Stimulated activated CD4-positive, alpha-beta T cell treated with anti-CD3 and anti-CD28 coated beads, TNF-alpha, amount 100 ng/mL, for 1 hour (primary cell): ENCODE results near the gene TBC1D8.

Source experiments
- DNase-seq, 3 donors: peaks; one replicate each; pipeline ENCODE4 v3.0.0-alpha.2; 2020; ENCODE audit warnings: low read depth in 3 of 3, low spot score in 1 of 3

Gene TBC1D8

DNA sequence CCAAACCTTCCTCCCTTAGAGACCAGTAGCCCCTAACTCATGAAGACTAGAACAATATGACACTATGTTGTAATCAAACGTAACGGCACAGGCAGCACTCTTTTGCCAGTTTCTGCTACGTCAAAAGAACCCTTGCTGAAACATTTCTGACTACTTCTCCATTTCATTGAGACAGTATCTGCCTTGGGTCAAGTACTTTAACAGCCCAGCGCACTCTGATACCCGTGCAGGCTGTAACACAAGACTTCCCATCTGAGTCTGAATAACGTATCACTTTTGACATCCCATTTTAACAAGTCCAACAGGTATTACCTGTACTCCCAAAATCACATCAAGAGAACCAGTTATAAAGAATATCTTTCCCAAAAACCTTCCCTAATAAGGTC, 38.4 kb downstream of the TBC1D8 start:
- DNase-seq = no peak

DNA sequence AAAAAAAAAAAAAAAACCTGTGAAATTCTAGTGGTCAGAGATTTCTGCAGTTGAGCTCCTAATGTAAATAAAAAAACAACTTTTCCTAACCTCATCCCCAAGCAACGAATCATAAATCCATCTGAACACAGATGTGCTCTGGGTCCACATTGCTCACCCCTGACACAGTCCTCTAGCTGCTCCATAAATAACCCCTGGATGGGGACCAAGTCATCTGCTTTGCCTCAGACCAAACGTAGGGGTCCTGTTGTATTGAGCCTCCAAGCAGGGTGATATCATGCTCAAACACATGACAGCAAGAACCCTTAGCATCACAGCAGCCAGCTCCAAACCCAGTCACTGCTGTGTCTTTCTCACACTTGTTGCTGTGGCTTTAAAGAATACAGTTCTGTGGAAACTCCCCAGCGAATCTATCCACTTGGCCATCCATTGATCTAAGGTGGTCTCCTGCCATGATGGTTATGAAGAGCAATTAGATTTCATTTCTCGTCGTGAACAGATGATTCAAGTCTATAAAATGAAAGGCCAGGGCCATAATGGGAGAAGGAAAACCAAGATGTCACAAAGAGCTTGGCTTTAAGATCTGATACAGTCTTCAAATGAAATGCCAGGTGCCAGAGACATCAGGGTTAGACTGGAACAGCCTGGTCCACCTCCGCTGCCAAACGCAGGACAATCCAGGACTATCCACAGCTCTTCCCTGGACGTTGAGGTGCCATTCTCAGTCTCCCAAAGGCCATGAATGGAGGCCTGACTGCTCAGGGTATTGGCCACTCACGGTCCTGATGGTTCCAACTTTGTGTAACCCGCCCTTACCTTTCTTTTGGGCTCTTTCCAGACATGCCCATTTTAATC, 39.0 kb downstream of the TBC1D8 start:
- no peak for DNase-seq

DNA sequence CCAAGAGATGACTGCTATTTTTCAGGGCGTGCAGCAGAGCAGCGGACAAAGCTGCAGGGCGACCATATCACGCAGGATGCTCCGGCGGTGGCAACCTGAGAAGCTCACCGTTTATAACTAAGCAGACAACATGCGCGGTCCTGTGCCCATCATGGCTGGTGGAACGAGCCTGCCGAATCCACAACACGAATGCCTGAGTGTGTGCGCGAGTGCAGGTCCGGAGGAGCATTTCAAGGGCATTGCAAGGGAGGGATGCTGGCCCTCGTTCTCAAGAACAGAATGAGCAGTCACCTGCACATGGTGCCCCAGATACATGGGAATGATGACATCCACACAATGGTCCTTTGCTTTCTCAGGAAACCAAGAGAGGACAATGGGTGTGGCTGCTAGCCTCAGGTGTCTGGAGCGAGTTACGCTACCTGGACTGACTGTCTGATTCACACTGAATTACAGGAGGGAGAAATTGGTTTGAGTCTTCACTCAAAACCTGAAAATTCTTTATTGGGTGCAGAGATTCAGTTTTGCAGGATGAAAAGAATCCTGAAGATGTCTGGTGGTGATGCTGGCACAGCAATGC, 39.8 kb downstream of the TBC1D8 start:
- DNase-seq = no peak

DNA sequence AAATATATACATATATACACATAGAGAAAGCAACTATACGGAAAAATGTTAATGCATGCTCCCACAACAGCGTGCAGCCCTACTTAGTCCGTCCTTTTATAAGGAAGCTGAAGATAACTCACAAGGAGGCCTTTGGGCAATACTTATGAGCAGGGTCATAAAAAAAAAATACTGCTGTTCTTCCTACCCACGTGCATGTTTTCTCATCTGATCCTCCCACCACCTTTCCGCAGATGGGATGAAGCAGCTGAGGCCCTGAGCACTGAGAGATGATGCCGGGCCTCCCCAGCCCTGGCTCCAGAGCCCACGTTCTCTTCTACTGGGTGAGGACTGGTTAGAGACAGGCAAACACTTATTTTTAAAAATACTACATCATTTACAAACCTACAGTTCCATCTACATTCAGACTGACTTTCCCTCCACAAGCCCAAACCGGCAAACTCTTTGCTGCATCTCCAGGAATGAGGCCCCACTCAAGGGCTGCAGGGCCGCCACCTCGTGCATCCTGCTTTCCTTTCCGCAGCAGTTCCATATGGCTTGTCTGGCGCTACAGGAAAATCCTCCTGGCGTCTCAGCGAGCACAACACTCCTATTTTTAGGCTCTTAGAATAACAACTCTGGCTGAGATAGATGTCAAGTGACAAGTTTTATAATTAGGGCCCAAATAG, 41.6 kb downstream of the TBC1D8 start:
- no peak for DNase-seq

DNA sequence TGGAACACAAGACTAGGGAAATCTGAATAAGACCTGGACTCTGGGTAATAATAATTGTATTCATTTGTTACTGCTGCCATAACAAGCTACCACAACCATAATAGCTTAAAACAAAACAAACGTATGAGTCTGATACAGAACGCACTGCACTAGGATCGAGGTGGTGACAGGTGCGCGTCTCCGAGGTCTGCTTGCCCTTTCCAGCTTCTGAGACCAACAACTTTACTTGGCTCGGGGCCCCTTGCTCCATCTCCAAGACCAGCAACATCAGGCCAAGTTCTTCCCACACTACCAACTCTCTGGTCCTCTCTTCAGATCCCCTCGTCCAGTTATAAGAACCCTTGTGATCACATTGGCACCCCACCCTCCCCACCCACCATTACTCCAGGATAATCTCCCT, 42.8 kb downstream of the TBC1D8 start:
- DNase-seq = no peak

DNA sequence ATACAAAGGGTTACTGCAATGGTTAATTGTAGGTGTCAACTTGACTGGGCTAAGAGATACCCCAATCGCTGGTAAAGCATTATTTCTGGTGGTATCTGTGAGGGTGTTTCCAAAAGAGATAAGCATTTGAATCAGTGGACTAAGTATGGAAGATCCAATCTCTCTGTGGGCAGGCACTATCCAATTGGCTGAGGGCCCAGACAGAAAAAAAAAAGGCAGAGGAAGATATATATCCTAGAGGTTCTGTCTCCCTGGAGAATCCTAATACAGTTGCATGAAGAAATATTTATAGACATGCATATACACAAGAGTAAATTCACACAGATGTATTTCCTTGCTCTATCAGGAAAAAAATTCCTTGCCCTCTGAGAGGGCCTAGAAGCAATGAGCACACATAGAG, 43.9 kb downstream of the TBC1D8 start:
- no peak for DNase-seq

DNA sequence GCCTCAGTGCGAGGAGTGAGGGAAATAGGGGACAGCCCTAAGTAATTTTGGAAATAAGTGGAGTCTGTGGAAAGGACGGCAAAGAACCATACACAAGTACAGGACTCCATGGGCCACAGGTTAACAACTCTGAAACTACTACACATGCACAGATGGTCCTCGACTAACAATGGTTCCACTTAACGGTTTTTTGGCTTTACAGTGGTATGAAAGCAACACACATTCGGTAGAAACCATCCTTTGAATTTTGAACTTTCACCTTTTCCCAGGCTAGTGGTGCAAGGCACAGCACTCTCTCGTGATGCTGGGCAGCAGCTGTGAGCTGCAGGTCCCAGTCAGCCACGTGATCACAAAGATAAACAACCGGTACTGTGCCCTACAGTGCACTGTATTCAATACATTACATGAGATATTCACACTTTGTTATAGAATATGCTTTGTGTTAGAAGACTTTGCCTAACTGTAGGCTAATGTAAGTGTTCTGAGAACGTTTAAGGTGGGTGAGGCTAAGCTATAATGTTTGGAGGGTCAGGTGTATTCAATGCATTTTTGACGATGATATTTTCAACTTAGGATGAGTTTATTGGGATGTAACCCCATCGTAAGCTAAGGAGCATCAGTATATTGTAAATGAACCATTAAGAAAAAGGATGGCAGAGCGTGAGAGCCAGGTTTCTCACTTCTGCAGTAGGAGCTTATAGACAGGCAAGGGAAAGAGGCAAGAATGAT, 44.6 kb downstream of the TBC1D8 start:
- DNase-seq = no peak

DNA sequence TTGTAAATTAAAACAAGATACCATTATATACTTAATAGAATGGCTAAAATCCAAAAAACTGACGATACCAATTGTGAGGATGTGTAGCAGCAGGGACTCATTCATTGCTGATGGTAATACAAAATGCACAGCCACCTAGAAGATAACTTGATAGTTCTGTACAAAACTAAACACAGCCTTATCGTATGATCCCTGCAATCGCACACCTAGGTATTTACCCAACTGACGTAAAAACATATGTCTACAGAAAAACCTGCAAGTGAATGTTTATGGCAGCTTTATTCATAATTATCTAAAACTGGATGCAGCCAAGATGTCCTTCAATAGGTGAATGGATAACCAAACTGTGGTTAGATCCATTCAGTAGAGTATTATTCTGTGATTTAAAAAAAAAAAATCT, 45.5 kb downstream of the TBC1D8 start:
- DNase-seq = no peak

DNA sequence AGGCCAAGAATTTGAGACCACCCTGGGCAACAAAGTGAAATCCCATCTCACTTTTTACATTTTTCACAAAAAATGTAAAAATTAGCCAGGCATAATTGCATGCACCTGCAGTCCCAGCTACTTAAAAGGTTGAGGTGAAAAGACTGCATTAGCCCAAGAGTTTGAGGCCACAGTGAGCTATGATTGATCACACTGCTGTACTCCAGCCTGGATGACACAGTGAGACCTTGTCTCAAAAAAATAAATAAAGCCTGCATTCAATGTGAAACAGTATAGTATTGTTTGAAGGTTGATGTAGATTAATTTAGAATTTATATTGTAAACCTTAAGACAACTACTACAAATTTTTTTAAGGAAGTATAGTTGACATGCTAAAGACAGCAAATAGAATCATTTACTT, 53.5 kb downstream of the TBC1D8 start:
- DNase-seq = no peak

DNA sequence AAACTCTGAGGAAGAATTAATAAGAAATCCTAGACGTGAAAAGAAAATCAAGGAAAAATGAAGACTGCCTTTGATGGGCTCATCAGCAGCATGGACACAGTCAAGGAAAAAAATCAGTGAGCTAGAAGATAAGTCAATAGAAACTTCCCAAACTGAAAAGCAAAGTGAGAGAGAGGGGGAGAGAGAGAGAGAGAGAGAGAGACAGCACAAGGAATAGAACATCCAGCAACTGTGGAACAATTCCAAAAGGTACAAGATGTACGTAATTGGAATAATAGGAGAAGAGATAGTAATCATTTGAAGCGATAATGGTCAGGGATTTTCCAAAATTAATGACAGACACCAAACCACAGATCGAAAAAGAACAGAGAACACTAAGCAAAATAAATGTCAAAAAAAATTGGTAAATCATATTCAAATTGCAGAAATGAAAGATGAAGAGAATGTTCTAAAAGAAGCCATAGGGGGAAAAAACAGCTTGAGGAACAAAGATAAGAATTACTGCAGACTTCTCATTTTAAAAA, 54.5 kb downstream of the TBC1D8 start:
- DNase-seq = no peak

DNA sequence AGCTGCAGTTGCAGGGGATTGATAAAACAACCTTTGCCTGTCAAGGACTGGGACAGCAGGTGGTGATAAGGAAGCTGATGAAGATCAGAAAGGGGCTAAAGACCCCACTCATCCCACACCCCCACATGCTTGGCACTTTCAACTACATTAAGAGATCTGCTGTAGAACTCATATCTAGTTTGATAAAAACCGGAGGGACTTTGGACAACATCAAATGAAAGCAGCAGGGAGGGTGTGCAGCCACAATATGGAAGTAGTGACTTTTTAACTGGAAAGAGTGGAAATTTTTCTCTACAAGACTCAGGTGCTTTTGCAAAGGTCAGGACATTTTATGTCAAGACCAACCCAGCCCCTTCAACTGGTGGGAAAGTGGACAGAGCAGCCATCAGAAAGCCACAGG, 56.8 kb downstream of the TBC1D8 start:
- no peak for DNase-seq

DNA sequence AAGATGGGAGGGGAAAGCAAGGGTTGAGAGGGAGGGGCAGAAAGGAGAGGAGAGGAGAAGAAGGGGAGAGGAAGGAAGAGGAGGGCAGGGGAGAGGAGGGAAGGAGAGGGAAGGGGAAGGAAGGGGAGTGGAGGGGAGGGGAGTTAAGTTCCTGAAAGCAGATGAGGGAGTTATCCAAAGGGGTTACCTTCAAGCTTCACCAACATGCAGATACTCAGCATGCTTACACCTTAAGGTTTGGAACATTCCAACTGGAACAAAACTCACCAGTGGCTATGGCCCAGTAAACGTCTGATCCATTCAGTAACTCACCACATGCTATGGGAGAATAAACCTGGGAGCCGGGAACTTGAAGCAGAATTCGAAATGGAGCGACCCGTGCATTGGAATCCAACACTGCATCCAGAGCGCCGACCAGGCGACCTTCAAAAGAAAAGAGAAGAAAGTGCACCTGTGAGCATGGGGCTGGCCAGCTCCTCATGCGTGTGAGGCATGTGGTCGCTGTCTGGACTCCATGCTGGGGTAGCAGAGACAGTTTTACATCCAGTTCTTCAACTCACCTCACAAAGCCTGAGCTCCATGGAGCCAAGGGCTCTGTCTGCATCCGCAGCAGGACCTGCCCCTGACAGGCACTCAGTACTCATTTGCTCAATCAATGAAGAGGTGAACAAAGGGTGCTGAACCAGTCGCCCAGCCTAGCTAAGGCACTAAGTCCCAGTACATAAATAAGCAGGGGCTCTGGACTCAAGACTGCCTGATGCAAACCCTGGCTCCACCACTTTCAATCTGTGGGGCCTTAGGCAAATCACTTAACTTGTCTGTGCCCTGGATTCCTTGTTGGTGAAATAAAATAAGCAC, 61.0 kb downstream of the TBC1D8 start:
- DNase-seq = no peak

DNA sequence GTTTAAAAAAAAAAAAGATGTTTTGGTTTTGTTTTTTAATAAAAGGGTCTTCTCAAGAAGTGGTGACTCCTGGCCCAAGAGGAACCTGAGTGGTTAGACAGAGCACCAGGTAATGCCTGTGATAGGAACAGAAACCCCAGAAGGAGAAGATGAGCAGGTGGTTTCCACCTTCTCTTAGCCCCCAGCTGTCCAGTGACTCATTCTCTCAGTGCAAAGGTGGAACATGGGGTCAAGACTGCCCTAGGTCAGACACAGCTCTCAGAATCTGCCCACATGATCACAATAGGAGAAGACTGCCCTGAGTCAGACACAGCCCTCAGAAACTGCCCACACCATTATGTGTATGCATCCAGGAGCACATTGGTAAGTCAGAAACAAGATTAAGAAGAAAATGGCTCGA, 61.8 kb downstream of the TBC1D8 start:
- DNase-seq = no peak

DNA sequence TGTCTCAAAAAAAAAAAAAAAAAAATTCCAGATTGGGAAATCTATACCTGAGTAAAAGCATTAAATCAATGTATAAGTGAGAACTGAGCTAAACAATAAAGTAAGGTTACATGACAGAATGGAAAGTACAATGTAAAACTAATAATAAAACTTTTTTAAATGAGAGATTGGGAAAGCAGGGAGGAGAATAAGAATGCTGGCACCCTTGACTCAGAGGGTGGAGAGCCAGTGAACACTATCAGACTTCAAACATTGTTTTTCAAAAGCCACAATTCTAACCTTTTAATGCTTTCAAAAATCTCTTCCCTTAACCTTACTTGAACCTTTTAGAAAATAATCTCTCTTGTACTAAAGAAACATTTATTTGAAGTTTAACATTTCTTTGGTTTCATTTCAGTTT, 63.5 kb downstream of the TBC1D8 start:
- no peak for DNase-seq

DNA sequence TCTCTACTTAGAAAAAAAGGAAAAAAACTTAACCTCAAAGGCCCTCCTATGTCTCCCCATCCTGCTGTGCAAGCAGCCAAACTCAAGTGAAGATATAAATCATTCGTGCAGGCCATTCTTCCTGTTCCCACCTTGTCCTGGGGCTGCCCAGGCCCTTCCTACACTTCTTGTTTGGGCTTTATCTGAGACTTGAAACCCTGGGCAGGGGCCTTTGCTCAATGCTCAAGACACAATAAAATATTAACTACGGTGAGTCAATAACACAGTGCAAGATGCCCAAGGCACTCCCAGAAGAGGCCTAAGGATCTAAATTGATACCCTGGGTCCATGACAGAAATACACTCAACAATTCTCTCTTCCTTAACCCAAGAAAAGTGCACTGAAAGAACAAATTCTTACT, 67.6 kb downstream of the TBC1D8 start:
- DNase-seq = no peak

DNA sequence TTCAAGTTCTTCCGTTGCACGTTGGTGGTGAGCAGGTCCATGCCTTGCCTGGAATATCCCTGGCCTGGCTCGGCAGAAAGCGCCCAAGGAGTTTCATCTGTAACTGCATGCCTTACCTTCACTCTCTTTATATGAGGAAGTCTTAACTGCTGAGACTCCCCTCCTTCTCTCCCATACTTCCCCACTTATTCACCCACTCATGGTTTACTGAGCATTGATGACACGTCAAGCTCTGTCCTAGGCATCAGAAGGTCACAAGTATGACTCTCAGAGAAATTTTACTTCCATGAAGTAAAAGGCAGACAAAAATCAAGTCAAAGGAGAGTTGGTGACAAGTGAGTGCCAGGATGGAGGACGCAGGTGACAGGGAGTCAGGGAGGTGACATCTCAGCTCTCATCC, 68.2 kb downstream of the TBC1D8 start:
- no peak for DNase-seq

DNA sequence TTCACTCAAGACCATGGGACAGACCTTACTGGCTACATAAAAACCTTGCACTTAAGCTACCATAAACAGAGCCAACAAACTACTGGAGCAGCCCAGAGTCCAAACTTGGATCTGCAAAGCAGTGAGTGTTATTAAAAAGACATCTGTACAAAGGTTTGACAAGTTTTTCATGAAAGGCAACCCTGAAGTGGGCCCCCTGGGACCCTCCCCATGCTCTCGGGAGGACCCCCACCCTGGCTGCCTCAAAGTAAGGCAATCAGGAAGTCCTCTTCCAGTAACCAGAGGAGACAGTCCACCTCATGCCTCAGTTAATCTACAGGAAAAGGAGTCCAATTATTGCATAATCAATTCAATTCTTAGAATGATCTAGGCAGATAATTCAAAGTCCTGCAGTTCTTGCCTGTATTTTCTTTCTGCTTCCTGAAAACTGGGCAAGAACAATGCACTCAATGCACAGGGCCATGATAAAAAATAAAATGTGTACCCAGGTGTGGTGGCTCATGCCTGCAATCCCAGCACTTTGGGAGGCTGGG, 69.7 kb downstream of the TBC1D8 start:
- DNase-seq = no peak

DNA sequence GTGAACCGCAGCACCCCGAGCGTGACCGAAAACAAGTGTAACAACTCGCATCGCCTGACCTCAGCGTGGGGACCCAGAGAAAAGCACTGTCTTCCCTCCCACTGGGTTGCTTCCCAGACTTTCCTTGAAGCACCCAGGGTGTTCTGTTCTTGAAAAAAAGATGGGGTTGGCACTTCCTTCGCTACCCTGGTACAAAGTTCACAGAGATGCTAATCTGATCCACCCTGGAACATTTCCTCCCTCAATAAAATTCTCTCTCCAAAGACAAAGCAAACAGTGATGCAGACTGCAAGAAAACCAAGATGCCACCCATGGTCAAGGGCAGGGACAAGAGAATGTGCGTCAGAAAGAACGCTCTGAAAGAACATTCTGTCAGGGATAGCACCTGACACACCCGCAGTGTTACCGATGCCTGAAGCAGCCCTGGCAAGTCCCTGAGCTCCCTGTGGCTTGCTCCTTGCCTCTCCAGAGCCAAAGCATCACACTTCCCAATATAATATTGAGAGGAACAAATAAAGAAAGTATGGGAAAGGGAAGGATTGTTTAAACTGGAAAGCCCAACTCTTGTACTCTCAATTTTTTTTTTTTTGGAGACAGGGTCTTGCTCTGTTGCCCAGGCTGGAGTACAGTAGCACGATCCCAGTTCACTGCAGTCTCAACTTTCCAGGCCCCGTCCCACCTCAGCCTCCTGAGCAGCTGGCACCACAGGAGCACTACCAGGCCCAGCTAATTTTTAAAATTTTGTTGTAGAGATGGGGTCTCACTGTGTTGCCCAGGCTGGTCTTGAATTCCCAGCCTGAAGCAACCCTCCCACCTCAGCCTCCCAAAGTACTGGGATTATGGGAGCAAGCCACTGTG, 70.7 kb downstream of the TBC1D8 start:
- no peak for DNase-seq

DNA sequence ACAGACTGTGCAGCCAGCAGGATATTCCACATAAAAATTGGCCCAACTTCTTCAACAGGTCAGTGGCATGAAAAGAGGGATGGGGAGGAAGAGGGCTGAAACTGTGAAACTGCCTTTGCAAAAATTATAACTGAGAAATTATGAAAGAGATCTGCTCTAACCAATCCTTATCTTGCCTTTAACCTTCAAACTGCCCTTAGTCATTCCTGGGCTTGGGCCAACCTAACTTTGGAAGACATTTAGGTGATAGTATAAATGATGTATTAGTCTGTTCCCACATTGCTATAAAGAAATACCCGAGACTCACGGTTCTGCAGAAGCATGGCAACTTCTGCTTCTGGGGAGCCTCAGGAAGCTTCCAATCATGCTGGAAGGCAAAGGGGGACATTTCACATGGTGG, 74.6 kb downstream of the TBC1D8 start:
- DNase-seq = no peak
